GM23248 (cell line): Measurements from ENCODE around the gene GHRL.

Source experiments
- EZH2 ChIP-seq: fragments of 200-600 bp; sonication (generic); IDR thresholded peaks from 2 replicates; pipeline ENCODE4 v1.6.1; 2018; ENCODE audit warnings: antibody characterized with exemption, mild to moderate bottlenecking; ENCODE audit not compliant: insufficient read depth, poor library complexity, severe bottlenecking
- EZH2phosphoT487 ChIP-seq: fragments of 200-600 bp; sonication (generic); IDR thresholded peaks from 2 replicates; pipeline ENCODE4 v1.6.1; 2018; ENCODE audit warnings: antibody characterized with exemption, moderate library complexity, mild to moderate bottlenecking, low read depth; ENCODE audit not compliant: insufficient read depth

GRCh38 chr3:10280571-10280970 is 12.2 kb downstream of the GHRL start:
- TF ChIP-seq EZH2phosphoT487 (no peak), EZH2 (no peak)
